NCI-H187 (cell line): ENCODE data around the gene TTLL5.
"Not testable (repeated sequence)": the region's sequence is repeated elsewhere in the genome, so short reads cannot be mapped to it uniquely, and the experiment has no call there.

ENCODE experiments used
- DNase-seq, 2 experiments: peaks; one replicate each; lab custom pipeline; 2025; lab: John Stamatoyannopoulos, UW

Gene TTLL5

DNA sequence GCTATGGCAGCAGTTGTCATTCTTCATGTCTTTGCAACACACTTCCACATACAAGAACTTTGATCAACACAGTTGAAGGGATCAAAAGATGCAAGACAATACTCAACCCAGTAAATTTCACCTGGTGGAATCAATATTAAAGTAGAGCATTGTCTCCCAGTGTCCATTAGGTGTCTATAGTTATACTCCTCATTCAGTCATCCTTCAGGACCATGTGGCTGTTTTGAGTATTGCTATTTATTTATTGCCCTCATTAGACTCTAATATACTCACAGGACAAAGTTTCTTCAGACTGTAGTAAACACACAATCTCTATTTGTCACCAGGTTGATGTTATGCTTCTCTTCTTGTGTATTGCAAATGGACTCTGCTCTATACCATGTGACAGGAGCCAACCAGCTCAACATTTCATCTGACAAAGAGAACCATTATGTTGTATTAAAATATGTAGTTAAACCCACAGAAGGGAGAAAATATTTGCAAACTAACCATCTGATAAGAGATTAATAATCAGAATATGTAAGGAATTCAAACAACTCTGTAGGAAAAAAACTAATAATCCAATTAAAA, 174.2 kb downstream of the TTLL5 start:
- DNase-seq: no peak

DNA sequence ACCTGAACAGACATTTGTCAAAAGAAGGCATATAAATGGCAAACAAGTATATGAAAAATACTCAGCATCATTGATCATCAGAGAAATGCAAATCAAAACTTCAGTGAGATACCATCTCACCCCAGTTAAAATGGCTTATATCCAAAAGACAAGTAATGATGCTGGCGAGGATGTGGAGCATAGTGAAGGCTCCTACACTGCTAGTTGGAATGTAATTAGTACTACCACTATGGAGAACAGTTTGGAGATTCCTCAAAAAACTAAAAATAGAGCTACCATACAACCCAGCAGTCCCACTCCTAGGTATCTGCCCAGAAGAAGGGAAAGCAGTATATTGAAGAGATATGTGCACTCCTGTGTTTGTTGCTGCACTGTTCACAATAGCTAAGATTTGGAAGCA, 174.7 kb downstream of the TTLL5 start:
- no peak for DNase-seq

DNA sequence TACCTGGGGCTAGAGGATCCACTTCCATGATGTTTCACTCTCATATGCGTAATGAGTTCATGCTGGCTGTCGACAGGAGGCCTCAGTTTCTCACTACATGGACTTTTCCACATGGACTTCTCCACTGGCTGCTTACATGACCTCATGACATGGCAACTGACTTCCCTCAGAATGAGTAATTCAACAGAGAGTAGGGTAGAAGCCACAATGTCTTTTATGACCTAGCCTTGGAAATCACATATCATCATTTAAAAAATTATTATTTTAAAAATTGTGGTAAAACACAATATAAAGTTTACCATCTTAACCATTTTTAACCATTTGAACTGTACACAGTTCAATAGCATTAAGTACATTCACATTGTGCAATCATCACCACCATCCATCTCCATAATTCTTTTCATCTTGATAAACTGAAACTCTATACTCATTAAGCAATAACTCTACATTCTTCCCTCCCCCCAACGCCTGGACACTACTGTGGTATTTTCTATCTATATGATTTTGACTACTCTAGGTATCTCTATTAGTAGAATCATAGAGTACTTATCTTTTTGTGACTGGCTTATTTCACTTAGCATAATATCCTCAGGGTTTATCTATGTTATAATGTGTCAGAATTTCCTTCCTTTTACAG, 176.2 kb downstream of the TTLL5 start:
- DNase-seq: no peak

DNA sequence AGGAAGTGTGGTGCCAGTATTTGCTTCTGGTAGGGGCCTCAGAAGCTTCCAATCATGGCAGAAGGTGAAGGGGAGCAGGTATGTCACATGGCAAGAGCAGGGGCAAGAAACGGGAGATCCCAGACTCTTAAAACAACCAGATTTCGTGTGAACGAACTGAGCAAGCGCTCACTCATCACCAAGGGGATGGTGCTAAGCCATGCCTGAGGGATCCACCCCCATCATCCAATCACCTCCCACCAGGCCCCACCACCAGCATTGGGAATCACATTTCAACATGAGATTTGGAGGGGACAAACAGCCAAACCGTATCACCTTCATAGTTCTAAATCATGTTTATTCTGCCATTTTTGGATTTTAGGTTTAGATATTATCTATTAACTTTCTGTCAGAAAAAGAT, 179.9 kb downstream of the TTLL5 start:
- no peak for DNase-seq

DNA sequence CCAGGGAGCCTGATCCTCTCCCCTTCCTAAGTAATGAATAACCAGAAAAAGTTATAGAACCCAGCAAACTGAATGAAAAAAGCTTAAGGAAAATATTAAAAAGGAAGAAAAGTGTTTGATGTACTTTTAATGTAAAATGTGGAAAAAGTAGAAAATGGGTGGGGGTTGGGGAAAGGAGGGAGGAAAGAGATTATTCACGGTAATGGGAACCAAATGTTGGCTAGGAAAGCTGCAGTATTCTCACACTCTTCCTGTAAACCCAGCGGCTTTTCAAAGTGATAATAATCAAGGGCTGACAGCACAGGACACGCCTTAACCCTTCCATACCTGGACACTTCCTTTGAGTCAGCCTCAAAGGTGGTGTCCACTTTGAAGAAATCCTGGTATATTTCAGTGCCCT, 181.5 kb downstream of the TTLL5 start:
- DNase-seq: no peak

DNA sequence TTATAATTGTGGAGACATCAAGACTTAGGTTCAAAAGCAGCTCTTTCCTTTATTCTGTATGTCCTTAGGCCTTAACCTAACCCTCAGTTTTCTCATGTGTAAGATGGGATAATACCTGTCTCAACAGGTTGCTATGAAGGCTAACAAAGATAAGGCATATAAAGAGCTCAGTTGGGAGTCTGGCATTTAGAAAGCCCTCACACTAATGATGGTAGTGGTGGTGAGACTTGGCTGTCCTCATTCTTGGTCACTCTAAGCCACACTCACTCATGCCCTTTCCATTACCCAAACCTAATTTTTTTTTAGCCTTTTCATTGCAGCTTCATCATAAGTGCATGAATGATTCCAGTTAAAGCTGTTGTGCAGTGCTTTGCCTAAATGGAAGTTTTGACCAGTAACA, 183.4 kb downstream of the TTLL5 start:
- DNase-seq: no peak

DNA sequence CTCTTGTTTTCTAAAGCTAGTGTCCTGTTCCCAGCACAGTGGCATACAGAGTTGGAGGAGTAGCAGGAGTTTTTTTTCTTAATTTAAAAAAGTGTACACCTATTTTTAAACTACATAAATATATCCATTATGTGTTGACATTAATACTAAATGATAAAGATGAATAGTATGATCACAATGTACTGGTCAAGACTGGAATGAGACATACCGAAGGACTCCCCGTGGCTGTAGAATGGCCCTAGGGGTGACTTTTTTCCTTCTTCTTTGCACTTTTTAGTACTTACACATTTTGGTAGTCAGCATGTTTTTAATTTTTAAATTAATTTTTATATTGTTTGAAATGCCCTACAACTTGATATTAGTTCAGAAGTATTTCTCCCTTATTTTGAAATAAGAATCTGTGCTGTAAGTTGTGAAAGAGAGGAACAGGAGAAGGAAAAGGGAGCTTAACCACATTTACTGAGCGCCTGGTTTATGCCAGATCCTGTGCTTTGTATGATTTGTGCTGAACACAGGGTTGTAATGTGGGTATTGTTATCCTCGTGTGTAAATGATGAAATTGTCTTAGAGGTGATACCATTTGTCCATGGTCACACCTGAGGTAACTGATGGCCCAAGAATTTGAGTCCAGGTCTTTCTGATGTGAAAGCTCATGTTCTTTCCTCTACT, 184.2 kb downstream of the TTLL5 start:
- DNase-seq: no peak

DNA sequence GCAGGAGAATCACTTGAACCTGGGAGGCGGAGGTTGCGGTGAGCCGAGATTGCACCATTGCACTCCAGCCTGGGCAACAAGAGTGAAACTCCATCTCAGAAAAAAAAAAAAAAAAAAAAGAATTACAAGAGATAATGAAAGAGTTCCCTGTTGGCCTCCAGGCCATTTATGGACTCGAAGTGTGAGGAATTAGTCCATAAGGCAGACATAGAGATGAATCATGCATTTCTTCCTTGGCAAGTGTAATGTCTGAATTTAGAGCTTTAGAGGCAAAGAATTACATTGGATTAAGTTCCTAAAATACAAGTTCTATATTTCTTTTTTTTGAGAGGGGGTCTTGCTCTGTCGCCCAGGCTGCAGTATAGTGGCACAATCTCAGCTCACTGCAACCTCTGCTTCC, 185.6 kb downstream of the TTLL5 start:
- DNase-seq: not testable (repeated sequence)

DNA sequence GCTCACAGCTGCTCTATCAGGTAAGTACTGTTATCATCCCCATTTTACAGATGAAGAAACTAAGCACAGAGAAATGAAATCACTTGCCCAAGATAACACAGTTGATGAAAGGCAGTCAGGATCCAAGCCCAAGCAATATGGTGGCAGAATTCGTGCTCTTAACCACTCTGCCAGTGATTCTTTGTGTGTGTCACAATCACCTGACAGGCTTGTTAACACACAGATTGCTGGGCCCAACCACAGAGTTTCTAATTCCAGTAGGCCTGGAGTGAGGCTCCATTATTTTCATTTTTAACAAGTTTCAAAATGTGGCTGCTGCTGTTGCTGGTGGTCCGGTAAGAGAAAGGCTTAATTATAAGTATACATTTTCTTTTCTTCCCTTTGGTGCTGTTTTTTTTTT, 186.5 kb downstream of the TTLL5 start:
- DNase-seq: no peak

DNA sequence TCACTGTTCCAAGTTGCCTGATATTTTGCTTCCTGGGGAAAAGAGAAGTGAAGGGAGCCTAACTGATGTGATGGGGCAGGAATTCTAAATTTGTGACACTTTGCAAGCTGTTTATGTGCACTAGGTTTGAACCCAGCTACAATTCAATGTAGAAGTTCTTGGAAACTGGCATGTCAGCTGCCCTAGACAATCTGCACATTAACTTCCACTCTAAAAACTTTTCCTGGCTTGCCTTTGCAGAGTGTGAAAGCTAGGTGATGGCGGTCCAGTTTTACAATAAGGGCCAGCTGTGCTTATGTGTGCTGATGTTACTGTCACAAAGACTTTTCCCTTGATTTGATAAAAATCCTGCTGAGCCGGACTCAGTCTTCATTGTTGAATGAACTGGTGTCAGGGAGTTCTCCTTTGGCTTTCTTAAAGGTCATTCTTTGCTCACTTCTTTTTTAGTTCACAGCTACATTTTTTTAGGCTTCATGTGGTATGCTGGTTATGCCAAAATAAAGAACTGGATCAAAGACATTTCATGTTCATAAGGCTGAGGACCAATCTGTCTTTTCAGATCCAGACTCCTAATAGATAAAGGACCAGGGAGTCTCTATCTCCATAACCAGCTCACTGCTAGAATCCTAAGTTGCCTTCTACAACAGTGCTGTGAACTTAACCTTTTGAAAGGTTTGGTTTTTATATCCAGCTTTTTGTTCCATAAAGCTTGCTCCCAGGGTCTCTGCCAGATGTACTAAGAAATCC, 187.3 kb downstream of the TTLL5 start:
- no peak for DNase-seq

DNA sequence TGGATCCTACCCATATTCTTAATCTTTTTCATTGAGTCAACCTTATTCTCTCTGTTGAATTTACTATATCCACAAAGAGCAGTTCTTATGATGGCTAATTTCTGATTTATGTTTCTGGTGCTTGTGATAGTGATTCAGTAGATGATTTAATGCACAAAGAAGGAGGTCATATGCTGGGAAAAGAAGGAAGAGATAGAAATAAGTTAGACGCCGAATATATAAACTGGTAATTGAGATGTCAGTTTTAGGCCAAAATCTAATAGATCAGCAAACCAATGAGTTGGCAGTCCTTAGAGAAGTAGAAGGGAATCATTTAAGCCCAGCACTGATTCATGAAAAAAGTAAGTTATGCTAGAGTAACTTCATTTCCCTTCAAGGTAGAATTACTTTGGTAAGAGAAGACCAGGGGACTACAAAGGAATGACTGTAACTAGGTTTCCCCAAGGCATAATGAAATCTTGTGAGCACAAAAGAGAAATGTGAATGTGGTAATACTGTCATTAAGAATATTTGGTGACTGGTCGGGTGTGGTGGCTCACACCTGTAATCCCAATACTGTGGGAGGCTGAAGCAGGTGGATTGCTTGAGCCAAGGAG, 188.4 kb downstream of the TTLL5 start:
- DNase-seq: no peak

DNA sequence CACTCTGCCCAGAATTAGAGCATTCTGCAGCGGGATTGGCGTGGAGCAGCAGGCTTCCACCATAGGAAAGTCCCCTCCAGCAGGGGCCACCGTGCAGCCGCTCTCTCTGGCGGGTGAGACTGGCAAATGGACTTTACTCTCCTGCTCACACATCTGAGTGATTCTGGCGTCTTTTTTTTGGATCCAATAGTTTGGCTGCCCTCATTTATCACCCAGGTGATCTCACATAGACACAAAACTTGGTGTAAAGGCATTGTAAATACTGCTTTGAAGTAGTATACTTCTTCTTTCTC, 190.5 kb downstream of the TTLL5 start:
- no peak for DNase-seq

DNA sequence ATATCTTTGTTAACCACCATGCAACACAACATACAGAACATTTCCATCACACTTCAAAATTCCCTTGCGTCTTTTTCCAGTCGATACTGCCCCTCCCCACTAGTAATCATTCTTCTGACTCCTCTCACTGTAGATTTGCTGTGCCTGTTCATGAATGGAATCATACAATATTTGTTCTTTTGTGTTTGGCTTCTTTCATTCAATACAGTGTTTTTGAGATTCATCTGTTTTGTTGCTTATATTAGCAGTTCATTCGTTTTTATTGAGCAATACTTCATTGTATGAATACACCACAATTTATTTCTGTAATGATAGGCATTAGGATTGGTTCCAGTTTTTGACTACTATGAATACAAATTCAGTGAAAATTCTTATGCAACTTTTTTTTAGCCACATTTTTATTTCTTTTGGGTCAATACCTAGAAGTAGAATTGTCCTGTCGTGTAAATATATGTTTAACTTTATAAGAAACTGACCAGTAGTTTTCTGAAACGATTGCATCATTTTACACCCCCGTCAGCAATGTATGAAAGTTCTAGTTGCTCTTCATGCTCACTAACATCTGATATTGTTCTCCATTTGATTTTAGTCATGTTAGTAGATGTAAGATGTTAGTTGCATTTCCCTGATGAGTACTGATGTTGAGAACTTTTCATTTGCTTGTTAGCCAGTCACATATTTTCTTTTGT, 193.2 kb downstream of the TTLL5 start:
- no peak for DNase-seq

DNA sequence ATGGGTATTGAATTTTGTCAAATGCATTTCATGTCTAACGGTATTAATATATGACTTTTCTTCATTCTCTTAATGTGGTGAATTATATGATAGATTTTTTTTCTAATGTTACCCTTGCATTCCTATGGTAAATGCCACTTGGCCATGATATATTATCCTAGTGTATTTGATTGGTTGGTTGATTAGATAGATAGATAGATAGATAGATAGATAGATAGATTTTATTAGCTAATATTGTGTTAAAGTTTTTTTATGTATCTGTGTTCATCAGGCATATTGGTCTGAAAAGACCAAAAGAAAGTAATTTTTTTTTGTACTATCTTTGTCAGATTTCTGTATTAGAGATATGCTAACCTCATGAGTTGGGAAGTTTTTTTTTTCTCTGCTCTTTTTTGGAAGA, 196.2 kb downstream of the TTLL5 start:
- DNase-seq: no peak

DNA sequence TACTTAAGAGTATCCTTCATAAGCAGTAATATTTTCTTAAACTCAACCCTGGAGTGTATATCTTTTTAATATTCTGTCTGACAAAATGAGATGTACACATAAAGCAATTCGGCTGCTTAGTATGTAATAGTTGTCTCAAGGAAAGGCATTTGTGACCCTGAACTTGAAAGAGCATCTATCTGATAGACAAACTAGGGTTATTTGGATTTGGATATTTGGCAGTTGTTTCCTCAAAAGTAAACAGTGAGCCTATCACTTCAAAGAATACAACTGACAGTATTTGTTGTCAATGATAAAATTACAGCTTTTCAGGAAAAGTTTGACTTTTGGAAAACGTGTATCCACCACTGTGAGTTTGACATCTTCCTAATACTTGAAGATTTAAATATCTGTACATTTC, 197.3 kb downstream of the TTLL5 start:
- DNase-seq: no peak

DNA sequence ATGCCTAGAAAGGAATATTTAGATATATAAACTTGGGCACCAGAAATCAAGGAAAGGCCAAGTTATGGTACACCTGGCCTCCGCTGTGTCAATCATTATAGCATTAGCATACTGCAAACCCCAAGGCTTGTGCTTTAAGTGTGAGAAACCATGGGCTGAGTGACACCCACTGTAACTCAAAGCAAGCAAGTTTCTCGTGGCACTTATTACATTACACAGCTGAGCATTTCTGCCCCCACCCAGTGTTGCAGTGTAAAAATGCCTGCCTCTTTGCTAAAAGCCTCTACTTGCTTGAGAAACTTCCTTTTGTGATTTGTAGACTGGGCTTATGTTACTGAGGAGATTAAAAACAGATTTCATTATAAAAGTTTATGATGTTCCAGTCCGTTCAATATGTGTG, 198.7 kb downstream of the TTLL5 start:
- DNase-seq: no peak

DNA sequence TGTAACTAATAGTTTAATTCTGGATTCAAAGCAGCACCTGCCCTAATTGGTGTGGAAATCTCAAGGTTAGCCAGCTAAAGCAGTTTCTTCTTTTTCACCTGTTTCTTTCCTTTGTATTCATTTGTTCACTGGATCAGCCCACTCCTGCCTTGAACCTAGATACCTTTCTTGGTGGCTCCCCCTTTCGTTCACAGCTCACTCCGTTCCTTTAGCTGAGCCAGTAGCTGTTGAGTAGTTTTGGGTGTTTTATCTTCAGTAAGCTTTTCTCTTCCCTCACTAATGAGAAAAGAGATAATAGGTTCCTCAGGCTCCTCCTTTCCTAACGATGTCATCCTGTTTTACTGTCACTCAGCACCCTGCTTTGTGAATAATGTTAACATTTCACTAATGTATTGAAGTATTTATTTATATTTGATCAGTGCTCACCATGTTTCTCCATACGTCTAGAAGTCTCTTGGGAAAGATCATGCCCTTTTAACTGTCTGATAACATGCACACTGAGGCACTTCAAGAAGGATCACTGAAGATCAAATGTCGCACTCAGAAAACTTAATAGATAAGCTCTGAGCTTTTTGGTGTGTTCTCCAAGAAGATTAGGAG, 199.6 kb downstream of the TTLL5 start:
- DNase-seq: no peak

DNA sequence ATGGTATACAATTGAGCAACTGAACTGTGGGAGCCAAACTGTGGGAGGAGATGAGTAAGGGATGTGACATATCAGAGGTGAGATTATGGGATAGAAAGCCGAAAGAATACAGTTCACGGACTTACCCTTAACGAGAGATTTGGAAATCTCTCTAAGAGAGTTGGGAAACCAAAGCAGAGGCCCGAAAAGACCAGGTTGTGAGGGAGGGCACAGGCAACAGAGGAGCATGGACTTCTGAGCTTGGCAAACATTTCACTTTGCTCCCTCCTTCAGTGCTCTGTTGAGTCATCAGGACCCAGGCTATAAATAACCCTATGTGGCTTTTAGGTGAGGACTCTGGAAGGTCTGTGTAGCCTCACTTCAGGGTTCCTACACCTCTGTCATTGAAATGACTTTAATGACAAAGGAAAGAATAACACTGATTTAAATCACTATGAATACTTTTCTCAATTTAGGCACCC, 200.1 kb downstream of the TTLL5 start:
- no peak for DNase-seq

DNA sequence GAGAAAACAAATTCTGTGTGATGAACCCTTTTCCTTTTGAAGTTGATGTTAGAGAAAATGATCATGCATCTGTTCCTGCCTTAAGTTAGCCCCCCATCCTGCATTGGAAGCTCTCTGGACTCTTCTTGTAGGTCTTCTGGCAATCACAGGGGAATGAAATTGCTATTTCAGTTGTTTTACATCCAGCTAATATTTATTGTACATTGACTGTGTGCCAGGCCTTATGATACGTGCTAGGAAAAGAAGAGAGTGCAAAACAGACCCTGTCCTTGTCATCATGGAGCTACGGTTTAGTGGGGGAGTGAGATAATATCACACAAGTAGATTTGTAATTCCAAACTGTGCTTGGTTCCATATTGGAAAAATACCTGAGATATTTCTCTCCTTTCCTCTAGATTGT, 202.2 kb downstream of the TTLL5 start:
- no peak for DNase-seq

DNA sequence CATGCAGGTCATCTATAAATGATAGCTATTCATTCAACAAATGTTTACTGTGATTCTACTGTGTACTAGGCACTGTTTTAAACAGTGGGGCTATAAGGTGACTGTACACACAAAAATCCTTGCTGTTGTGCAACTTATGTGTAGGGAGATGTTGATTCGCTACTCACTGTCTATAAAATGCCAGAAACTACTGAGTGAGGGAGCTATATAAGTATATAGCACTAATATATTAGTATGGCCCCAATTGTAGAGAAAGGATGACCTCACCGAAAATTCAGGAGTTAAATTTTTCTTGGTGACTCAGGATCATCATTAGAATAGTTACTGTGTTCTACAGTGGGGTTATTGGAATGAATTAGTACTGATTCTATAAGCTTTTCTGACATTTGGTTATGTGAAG, 203.3 kb downstream of the TTLL5 start:
- DNase-seq: no peak

DNA sequence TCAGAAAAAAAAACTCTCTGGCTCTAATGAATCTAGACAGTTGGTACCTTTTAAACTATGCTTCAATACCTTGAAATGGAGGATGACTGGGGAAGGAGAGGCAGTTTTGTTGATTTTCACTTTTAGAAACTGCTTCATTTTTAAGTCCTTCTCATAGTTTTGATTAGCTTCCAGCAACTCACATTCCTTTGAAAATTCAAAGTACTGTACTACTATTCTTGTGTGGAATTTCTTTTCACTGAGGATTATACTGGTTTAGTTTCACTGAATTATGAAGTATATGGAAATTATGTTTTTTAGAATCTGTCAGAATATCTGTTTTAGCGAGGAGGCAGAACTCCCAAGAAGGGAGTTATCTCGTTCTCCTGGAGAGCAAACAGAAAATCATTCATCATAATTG, 204.5 kb downstream of the TTLL5 start:
- no peak for DNase-seq

DNA sequence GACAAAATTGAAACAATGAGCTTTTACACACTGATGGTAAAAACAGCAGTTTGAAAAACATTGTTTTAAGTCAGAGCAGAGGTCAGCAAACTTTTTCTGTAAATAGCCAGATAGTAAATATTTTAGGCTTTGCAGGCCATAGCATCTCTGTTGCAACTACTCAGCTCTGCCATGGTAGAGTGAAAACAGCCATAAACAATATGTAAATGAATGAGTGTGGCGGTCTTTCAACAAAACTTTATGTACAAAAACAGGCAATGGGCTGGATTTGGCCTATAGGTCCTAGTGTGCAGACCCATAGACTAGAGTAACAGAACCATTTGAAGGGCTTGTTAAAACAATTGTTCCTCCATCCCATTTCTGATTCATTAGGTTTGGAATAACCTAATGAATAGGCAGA, 205.9 kb downstream of the TTLL5 start:
- no peak for DNase-seq
